SK-N-SH (cell line): ENCODE data around the gene AFAP1. TPM values are rescaled to one million over a fixed set of nuclear protein-coding genes. Genes with fewer than 3 reads are reported as not detected.

Experiments
- CTCF ChIA-PET: fragments of 300-600, 350-600 bp; formaldehyde crosslinking; extraction: SDS; loops from one replicate; lab custom pipeline; 2021; lab: Yijun Ruan, JAX
- POLR2A ChIA-PET: fragments of 350-600 bp; sonication (Branson Sonifier 250); formaldehyde crosslinking; extraction: SDS; loops from one replicate; lab custom pipeline; 2020; ENCODE audit warnings: antibody characterized with exemption, inconsistent platforms; lab: Yijun Ruan, JAX
- DNase-seq: peaks from one replicate; pipeline ENCODE4 v3.0.0; 2012
- H2AFZ ChIP-seq: fragments of 200-600 bp; sonication (generic); 2 replicates; pipeline ENCODE4 v1.8.1; 2016; ENCODE audit warnings: antibody characterized with exemption, mild to moderate bottlenecking, low read depth
- H3F3A ChIP-seq: fragments of 200-600 bp; sonication (generic); replicated peaks from 2 replicates; pipeline ENCODE3; 2016; ENCODE audit warnings: antibody characterized with exemption, mild to moderate bottlenecking; ENCODE audit not compliant: insufficient read depth
- H3K27ac ChIP-seq, 2 experiments: fragments of 200-500 bp in 1 of 2; fragments of 200-600 bp in 1 of 2; sonication (Bioruptor generic) in 1 of 2; sonication (generic), shearing (Covaris generic) in 1 of 2; 2 replicates each; pipeline versions ENCODE4 v1.5.1 to v1.6.1; 2014 to 2016; ENCODE audit warnings: low read depth in 2 of 2, inconsistent platforms in 1 of 2, low read length in 1 of 2, mild to moderate bottlenecking in 1 of 2, mixed read lengths in 1 of 2
- H3K27me3 ChIP-seq: fragments of 200-600 bp; sonication (generic), shearing (Covaris generic); 2 replicates; pipeline ENCODE4 v1.6.1; 2016; ENCODE audit warnings: mixed run types; ENCODE audit not compliant: insufficient read depth
- H3K36me3 ChIP-seq, 2 experiments: fragments of 200-500 bp in 1 of 2; fragments of 200-600 bp in 1 of 2; sonication (Bioruptor generic) in 1 of 2; sonication (generic) in 1 of 2; replicated peaks in 1 of 2; 2 replicates each; pipeline versions ENCODE3 to v1.5.1; 2014 to 2016; ENCODE audit warnings: low read length in 1 of 2, mild to moderate bottlenecking in 1 of 2; ENCODE audit not compliant: insufficient read depth in 2 of 2, control insufficient read depth in 1 of 2
- H3K4me1 ChIP-seq, 2 experiments: fragments of 200-500 bp in 1 of 2; fragments of 200-600 bp in 1 of 2; sonication (Bioruptor generic) in 1 of 2; sonication (generic), shearing (Covaris generic) in 1 of 2; 2 replicates each; pipeline versions ENCODE4 v1.5.1 to v1.6.1; 2014 to 2016; ENCODE audit warnings: low read depth in 1 of 2, low read length in 1 of 2, mixed run types in 1 of 2; ENCODE audit not compliant: insufficient read depth in 2 of 2, control insufficient read depth in 1 of 2
- H3K4me2 ChIP-seq: fragments of 200-600 bp; sonication (generic), shearing (Covaris generic); 2 replicates; pipeline ENCODE4 v1.6.1; 2017; ENCODE audit warnings: mixed run types
- H3K4me3 ChIP-seq, 2 experiments: fragments of 200-500 bp in 1 of 2; fragments of 200-600 bp in 1 of 2; sonication (Bioruptor generic) in 1 of 2; sonication (generic), shearing (Covaris generic) in 1 of 2; 2 replicates each; pipeline versions ENCODE4 v1.5.1 to v1.8.1; 2014 to 2016; ENCODE audit warnings: low read depth in 2 of 2, inconsistent platforms in 1 of 2, low read length in 1 of 2, mild to moderate bottlenecking in 1 of 2, mixed read lengths in 1 of 2, moderate library complexity in 1 of 2
- H3K79me2 ChIP-seq: fragments of 200-600 bp; sonication (generic); 2 replicates; pipeline ENCODE4 v1.8.1; 2017; ENCODE audit warnings: mild to moderate bottlenecking; ENCODE audit not compliant: insufficient read depth
- H3K9ac ChIP-seq: fragments of 200-600 bp; sonication (generic); 2 replicates; pipeline ENCODE4 v1.6.1; 2017; ENCODE audit warnings: mixed run types
- H3K9me2 ChIP-seq: fragments of 200-600 bp; sonication (generic); 2 replicates; pipeline ENCODE4 v1.6.1; 2017; ENCODE audit warnings: mixed run types
- H3K9me3 ChIP-seq: fragments of 200-600 bp; sonication (generic); 2 replicates; pipeline ENCODE4 v1.6.1; 2017; ENCODE audit warnings: mixed run types, mild to moderate bottlenecking, moderate library complexity
- H4K20me1 ChIP-seq: fragments of 200-600 bp; sonication (generic); 2 replicates; pipeline ENCODE4 v1.6.1; 2017; ENCODE audit warnings: mild to moderate bottlenecking, mixed run types; ENCODE audit not compliant: insufficient read depth
- CHD2 ChIP-seq: fragments of 150-350 bp; IDR thresholded peaks from 2 replicates; pipeline ENCODE4 v1.6.1; 2018; ENCODE audit warnings: low read length; ENCODE audit not compliant: partially characterized antibody
- EZH2phosphoT487 ChIP-seq: fragments of 200-600 bp; sonication (generic); IDR thresholded peaks from 2 replicates; pipeline ENCODE4 v1.6.1; 2017; ENCODE audit warnings: low read depth, mixed run types, mild to moderate bottlenecking, antibody characterized with exemption, moderate library complexity, borderline replicate concordance
- FOSL2 ChIP-seq: IDR thresholded peaks from 2 replicates; pipeline ENCODE4 v1.4.0; 2012; ENCODE audit warnings: low read depth, mild to moderate bottlenecking, moderate library complexity, borderline replicate concordance
- MEF2A ChIP-seq: IDR thresholded peaks from 2 replicates; pipeline ENCODE4 v1.4.0; 2012; ENCODE audit warnings: low read depth, borderline replicate concordance
- SIN3A ChIP-seq: IDR thresholded peaks from 2 replicates; pipeline ENCODE4 v1.6.1; 2012; ENCODE audit warnings: low read depth, mild to moderate bottlenecking, low read length, moderate library complexity, borderline replicate concordance
- SMC3 ChIP-seq: IDR thresholded peaks from 2 replicates; pipeline ENCODE4 v1.6.1; 2012; ENCODE audit warnings: low read depth, low read length, improper control_type of control experiment
- TAF1 ChIP-seq: IDR thresholded peaks from 2 replicates; pipeline ENCODE4 v1.6.1; 2012; ENCODE audit warnings: low read depth, mild to moderate bottlenecking, low read length, moderate library complexity, borderline replicate concordance
- TCF12 ChIP-seq: IDR thresholded peaks from 2 replicates; pipeline ENCODE4 v1.4.0; 2012
- TEAD4 ChIP-seq: IDR thresholded peaks from 2 replicates; pipeline ENCODE4 v1.4.0; 2012; ENCODE audit warnings: mild to moderate bottlenecking, borderline replicate concordance; ENCODE audit not compliant: insufficient read depth
- WGBS: methylation state at CpG from one replicate; pipeline ENCODE4 v1.1.6; 2017; ENCODE audit warnings: low lambda C conversion rate; 5-methylcytosine and 5-hydroxymethylcytosine counted together
- polyA plus RNA-seq, 3 experiments: library from polyadenylated mRNA; depleted of rRNA; stranded (reverse); fragments of >200 nt; gene quantifications; 2 replicates each; pipeline ENCODE4 v1.2.3, GENCODE V29; 2012
- TF ChIP-seq, protein P1 (sequence below): fragments of 150-350 bp; IDR thresholded peaks from 2 replicates; pipeline ENCODE4 v1.6.1; 2017; ENCODE audit warnings: antibody characterized with exemption, low read length, low read depth, borderline replicate concordance

The AFAP1 gene
- polyA plus RNA-seq, 1 of the 3 experiments (the other 2 are of a cell fraction), result 67.9 TPM

- TF ChIP-seq, protein P1, sequence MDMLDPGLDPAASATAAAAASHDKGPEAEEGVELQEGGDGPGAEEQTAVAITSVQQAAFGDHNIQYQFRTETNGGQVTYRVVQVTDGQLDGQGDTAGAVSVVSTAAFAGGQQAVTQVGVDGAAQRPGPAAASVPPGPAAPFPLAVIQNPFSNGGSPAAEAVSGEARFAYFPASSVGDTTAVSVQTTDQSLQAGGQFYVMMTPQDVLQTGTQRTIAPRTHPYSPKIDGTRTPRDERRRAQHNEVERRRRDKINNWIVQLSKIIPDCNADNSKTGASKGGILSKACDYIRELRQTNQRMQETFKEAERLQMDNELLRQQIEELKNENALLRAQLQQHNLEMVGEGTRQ, result no peak
- no peak for TF ChIP-seq TEAD4
- TF ChIP-seq SIN3A, result no peak
- TF ChIP-seq TCF12, result no peak
- TF ChIP-seq SMC3, result no peak
- TF ChIP-seq EZH2phosphoT487, result no peak
- no peak for TF ChIP-seq CHD2
- TF ChIP-seq, all 33 proteins: peak for 0
Measured at GRCh38 chr4:7981738-7982394, 42.2 kb upstream of the AFAP1 start (continued).

GRCh38 chr4:7980036-7980435, 40.4 kb upstream of the AFAP1 start:
- peaks cover 0 to 11% of the 10 kb centered on the region in 2 experiments; a peak in 2 of 4 replicates for H3K4me1 ChIP-seq
- H3K4me3 ChIP-seq, result no peak overlapping the region
- no peak overlapping the region for H3K9ac ChIP-seq
- no peak overlapping the region for H2AFZ ChIP-seq
- no peaks in the 10 kb centered on the region for H3K27me3 ChIP-seq
- POLR2A ChIA-PET, result no interaction called here
- no peaks in the 10 kb centered on the region for H3K9me3 ChIP-seq
- peaks cover 4% of the 10 kb centered on the region for H3F3A ChIP-seq
- no peak overlapping the region for H3K4me2 ChIP-seq
- WGBS, result 51% methylated on average over 2 of the region's 2 CpGs
- TF ChIP-seq FOSL2 (peak; percentile 41; the same call in 1 of the 2 replicates), TAF1 (no peak)
- H3K9me2 ChIP-seq, result no peaks in the 10 kb centered on the region
- no peaks in the 10 kb centered on the region for H3K36me3 ChIP-seq
- H3K79me2 ChIP-seq, result no peaks in the 10 kb centered on the region
- peak overlapping the region in 1 of 2 experiments; percentile 27; a peak in 2 of 4 replicates for H3K27ac ChIP-seq
- CTCF ChIA-PET, result interaction anchor here (0.9 to 1.8 kb wide), 4 partner anchors 8 to 218 kb away, joined by 3 to 6 read pairs (median 4); no protein-coding TSS in a partner anchor
- no peaks in the 10 kb centered on the region for H4K20me1 ChIP-seq
- DNase-seq, result no peak

DNA sequence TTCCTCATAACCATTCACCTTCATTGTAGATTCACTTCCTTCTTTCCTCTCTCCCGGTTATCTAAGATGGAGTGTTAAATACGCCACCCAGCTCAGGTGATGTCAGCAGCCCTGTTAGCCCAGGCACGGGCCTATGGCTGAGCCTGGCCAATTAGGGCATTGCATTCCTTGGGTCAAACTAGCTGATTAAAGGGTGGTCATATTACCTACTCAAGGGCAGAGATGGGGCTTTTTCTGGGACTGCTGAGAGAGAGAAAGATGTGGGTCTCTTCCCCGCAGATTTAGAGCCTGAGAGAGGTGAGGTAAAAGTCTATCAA, 39.9 kb upstream of the AFAP1 start:
- H3K27ac ChIP-seq, result peak overlapping the region in 1 of 2 experiments; percentile 27; a peak in 2 of 4 replicates
- no peak overlapping the region for H3K9ac ChIP-seq
- 86% methylated on average over 4 of the region's 4 CpGs for WGBS
- no peaks in the 10 kb centered on the region for H3K9me2 ChIP-seq
- H3K36me3 ChIP-seq, result no peaks in the 10 kb centered on the region
- no peak overlapping the region for H2AFZ ChIP-seq
- ChIA-PET POLR2A (no interaction called here), CTCF (interaction anchor here (0.9 to 2.7 kb wide), 5 partner anchors 8 to 218 kb away, joined by 3 to 17 read pairs (median 6); no protein-coding TSS in a partner anchor)
- H3K27me3 ChIP-seq, result no peaks in the 10 kb centered on the region
- H3K9me3 ChIP-seq, result no peaks in the 10 kb centered on the region
- H3K4me1 ChIP-seq, result peaks cover 0 to 11% of the 10 kb centered on the region in 2 experiments; a peak in 2 of 4 replicates
- TF ChIP-seq TEAD4, result no peak
- TF ChIP-seq MEF2A, result no peak
- H3K4me2 ChIP-seq, result no peak overlapping the region
- no peaks in the 10 kb centered on the region for H4K20me1 ChIP-seq
- peaks cover 4% of the 10 kb centered on the region for H3F3A ChIP-seq
- H3K4me3 ChIP-seq, result no peak overlapping the region
- no peak for DNase-seq
- H3K79me2 ChIP-seq, result no peaks in the 10 kb centered on the region
